Activated CD8-positive, alpha-beta T cell treated with anti-CD3 and anti-CD28 coated beads, Interleukin-2, amount 10 ng/mL, durations not matched to agents 7 days and 5 days (primary cell): ENCODE measurements around the gene COPS4. TPM values are rescaled to one million over a fixed set of nuclear protein-coding genes. Genes with fewer than 3 reads are reported as not detected.
"Not testable (repeated sequence)": the region's sequence is repeated elsewhere in the genome, so short reads cannot be mapped to it uniquely, and the experiment has no call there.

ENCODE experiments used
- ATAC-seq: fragments of 150-1000 bp; cut with Tn5 transposase; one replicate; pipeline ENCODE4 v1.10.0; 2021; ENCODE audit warnings: moderate library complexity
- CTCF ChIA-PET: fragments of 350-600 bp; sonication (Branson Sonifier 250); formaldehyde crosslinking; loops from one replicate; lab custom pipeline; 2021; ENCODE audit warnings: antibody characterized with exemption; lab: Charles Lee
- POLR2A ChIA-PET: fragments of 350-600 bp; sonication (Branson Sonifier 250); formaldehyde crosslinking; loops from one replicate; lab custom pipeline; 2021; ENCODE audit warnings: antibody characterized with exemption; lab: Charles Lee
- DNase-seq: peaks from one replicate; pipeline ENCODE4 v3.0.0-alpha.2; 2020
- H3K27ac Mint-ChIP-seq: one replicate; pipeline ENCODE4 v1.8.0; 2021; ENCODE audit warnings: mild to moderate bottlenecking, mixed read lengths
- H3K27me3 Mint-ChIP-seq: one replicate; pipeline ENCODE4 v1.8.0; 2021; ENCODE audit warnings: low read depth, mixed read lengths
- H3K36me3 Mint-ChIP-seq: one replicate; pipeline ENCODE4 v1.8.0; 2021; ENCODE audit warnings: low read depth, mixed read lengths
- H3K4me1 Mint-ChIP-seq: one replicate; pipeline ENCODE4 v1.8.0; 2021; ENCODE audit warnings: low read depth, mixed read lengths
- H3K4me3 Mint-ChIP-seq: one replicate; pipeline ENCODE4 v1.8.0; 2021; ENCODE audit warnings: mild to moderate bottlenecking, mixed read lengths
- H3K9me3 Mint-ChIP-seq: one replicate; pipeline ENCODE4 v1.8.0; 2022; ENCODE audit warnings: mixed read lengths; ENCODE audit not compliant: insufficient read depth
- total RNA-seq, 2 experiments: library from RNA; stranded (reverse); gene quantifications; one replicate each; pipeline ENCODE4 v1.2.3, GENCODE V29; 2021

COPS4 gene
- total RNA-seq, 2 experiments from 2014 or later = 33.7 to 34.6 TPM

GRCh38 chr4:83084956-83085355 is 50.0 kb downstream of the COPS4 start:
- POLR2A ChIA-PET = interaction anchor here (0.7 to 1.3 kb wide), 5 partner anchors 12 to 271 kb away, joined by 3 to 5 read pairs (median 4); no protein-coding TSS in a partner anchor
- Mint-ChIP-seq H3K36me3 (peaks cover 55% of the 10 kb centered on the region), H3K4me1 (peaks cover 36% of the 10 kb centered on the region)
- not testable (repeated sequence) for H3K4me3 Mint-ChIP-seq, H3K9me3 Mint-ChIP-seq, H3K27ac Mint-ChIP-seq, DNase-seq, H3K27me3 Mint-ChIP-seq, ATAC-seq
- CTCF ChIA-PET = interaction anchor here (0.6 to 4.4 kb wide), 17 partner anchors 10 to 198 kb away, joined by 3 to 39 read pairs (median 7); no protein-coding TSS in a partner anchor

GRCh38 chr4:83089410-83090157 is 54.6 kb downstream of the COPS4 start:
- Mint-ChIP-seq H3K4me3 (no peak overlapping the region), H3K36me3 (peaks cover 70% of the 10 kb centered on the region), H3K27me3 (no peaks in the 10 kb centered on the region), H3K9me3 (no peaks in the 10 kb centered on the region), H3K27ac (peak overlapping the region; percentile 7), H3K4me1 (peaks cover 12% of the 10 kb centered on the region)
- CTCF ChIA-PET = interaction anchor here (1.0 to 1.2 kb wide), 2 partner anchors 15 to 21 kb away, joined by 3 read pairs; no protein-coding TSS in a partner anchor
- DNase-seq (no peak), ATAC-seq (no peak)
- POLR2A ChIA-PET = no interaction called here

GRCh38 chr4:83093060-83093640 is 58.2 kb downstream of the COPS4 start:
- Mint-ChIP-seq H3K27ac (no peak overlapping the region), H3K4me3 (no peak overlapping the region), H3K36me3 (peaks cover 81% of the 10 kb centered on the region), H3K4me1 (peaks cover 4% of the 10 kb centered on the region), H3K27me3 (no peaks in the 10 kb centered on the region), H3K9me3 (no peaks in the 10 kb centered on the region)
- DNase-seq (no peak), ATAC-seq (no peak)
- CTCF ChIA-PET = interaction anchor here (0.6 to 2.7 kb wide), 4 partner anchors 17 to 189 kb away, joined by 3 to 17 read pairs (median 4); no protein-coding TSS in a partner anchor
- POLR2A ChIA-PET = no interaction called here

- H3K27me3 Mint-ChIP-seq = no peaks in the 10 kb centered on the region
- no peaks in the 10 kb centered on the region for H3K9me3 Mint-ChIP-seq
- ATAC-seq = no peak
- no peak overlapping the region for H3K27ac Mint-ChIP-seq
- no peak overlapping the region for H3K4me3 Mint-ChIP-seq
- ChIA-PET CTCF (interaction anchor here (1.2 to 5.0 kb wide), 6 partner anchors 14 to 170 kb away, joined by 4 to 22 read pairs (median 6); no protein-coding TSS in a partner anchor), POLR2A (interaction anchor here (1.0 to 1.1 kb wide), 2 partner anchors 11 to 14 kb away, joined by 4 read pairs; no protein-coding TSS in a partner anchor)
- no peak for DNase-seq
- peaks cover 81% of the 10 kb centered on the region for H3K36me3 Mint-ChIP-seq
- H3K4me1 Mint-ChIP-seq = peaks cover 15% of the 10 kb centered on the region
Observed at GRCh38 chr4:83096397-83096796, 61.4 kb downstream of the COPS4 start.

- no peaks in the 10 kb centered on the region for H3K9me3 Mint-ChIP-seq
- peaks cover 82% of the 10 kb centered on the region for H3K36me3 Mint-ChIP-seq
- POLR2A ChIA-PET = no interaction called here
- DNase-seq (no peak), ATAC-seq (no peak)
- peaks cover 51% of the 10 kb centered on the region for H3K4me1 Mint-ChIP-seq
- H3K4me3 Mint-ChIP-seq = no peak overlapping the region
- CTCF ChIA-PET = interaction anchor here (0.6 kb wide), 1 partner anchor 11 kb away, joined by 4 read pairs; no protein-coding TSS in a partner anchor
- no peaks in the 10 kb centered on the region for H3K27me3 Mint-ChIP-seq
- peak overlapping the region; percentile 5 for H3K27ac Mint-ChIP-seq
Observed at GRCh38 chr4:83104991-83105390, 70.0 kb downstream of the COPS4 start.

GRCh38 chr4:83107631-83108030 is 72.6 kb downstream of the COPS4 start:
- DNase-seq (no peak), ATAC-seq (no peak)
- H3K9me3 Mint-ChIP-seq = no peaks in the 10 kb centered on the region
- H3K27me3 Mint-ChIP-seq = no peaks in the 10 kb centered on the region
- H3K4me3 Mint-ChIP-seq = peak overlapping the region; percentile 46
- H3K36me3 Mint-ChIP-seq = peaks cover 77% of the 10 kb centered on the region
- peaks cover 52% of the 10 kb centered on the region for H3K4me1 Mint-ChIP-seq
- POLR2A ChIA-PET = interaction anchor here (0.9 to 1.2 kb wide), 2 partner anchors 72 to 228 kb away, joined by 3 to 4 read pairs; partner anchors contain the start of gene COPS4
- no peak overlapping the region for H3K27ac Mint-ChIP-seq
- CTCF ChIA-PET = interaction anchor here (1.2 to 5.9 kb wide), 2 partner anchors 111 to 152 kb away, joined by 3 to 31 read pairs; no protein-coding TSS in a partner anchor

GRCh38 chr4:83108101-83108861 is 73.3 kb downstream of the COPS4 start:
- Mint-ChIP-seq H3K27ac (peak overlapping the region; percentile 92), H3K27me3 (no peaks in the 10 kb centered on the region), H3K4me3 (peak overlapping the region; percentile 93), H3K4me1 (peaks cover 55% of the 10 kb centered on the region), H3K36me3 (peaks cover 79% of the 10 kb centered on the region), H3K9me3 (no peaks in the 10 kb centered on the region)
- peak; percentile 35 for DNase-seq
- ChIA-PET CTCF (interaction anchor here (0.8 to 5.9 kb wide), 8 partner anchors 30 to 158 kb away, joined by 3 to 43 read pairs (median 4); no protein-coding TSS in a partner anchor), POLR2A (interaction anchor here (0.9 to 1.3 kb wide), 3 partner anchors 24 to 151 kb away, joined by 3 read pairs; no protein-coding TSS in a partner anchor)
- no peak for ATAC-seq

- H3K4me1 Mint-ChIP-seq = peaks cover 56% of the 10 kb centered on the region
- no peaks in the 10 kb centered on the region for H3K9me3 Mint-ChIP-seq
- ATAC-seq (peak; percentile 43), DNase-seq (peak; percentile 62)
- H3K27ac Mint-ChIP-seq = peak overlapping the region; percentile 96
- CTCF ChIA-PET = interaction anchor here (0.8 to 5.9 kb wide), 35 partner anchors 9 to 175 kb away, joined by 3 to 47 read pairs (median 4); partner anchors contain the start of genes COPS4 and COQ2
- H3K36me3 Mint-ChIP-seq = peaks cover 75% of the 10 kb centered on the region
- POLR2A ChIA-PET = interaction anchor here (0.6 to 2.6 kb wide), 13 partner anchors 25 to 680 kb away, joined by 3 to 19 read pairs (median 3); partner anchors contain the start of genes COPS4 and COQ2
- peak overlapping the region; percentile 93 for H3K4me3 Mint-ChIP-seq
- H3K27me3 Mint-ChIP-seq = no peaks in the 10 kb centered on the region
Observed at GRCh38 chr4:83109480-83110222, 74.7 kb downstream of the COPS4 start.

GRCh38 chr4:83110223-83110945 is 75.4 kb downstream of the COPS4 start:
- peaks cover 67% of the 10 kb centered on the region for H3K36me3 Mint-ChIP-seq
- peak overlapping the region; percentile 93 for H3K4me3 Mint-ChIP-seq

More at GRCh38 chr4:83110223-83110945, 75.4 kb downstream of the COPS4 start:
- H3K27me3 Mint-ChIP-seq = no peaks in the 10 kb centered on the region
- peak overlapping the region; percentile 96 for H3K27ac Mint-ChIP-seq
- peak; percentile 94 for DNase-seq
- CTCF ChIA-PET = interaction anchor here (0.8 to 5.9 kb wide), 32 partner anchors 10 to 174 kb away, joined by 3 to 47 read pairs (median 4); partner anchors contain the start of genes COPS4 and COQ2
- no peaks in the 10 kb centered on the region for H3K9me3 Mint-ChIP-seq
- ATAC-seq = peak; percentile 80
- H3K4me1 Mint-ChIP-seq = peaks cover 56% of the 10 kb centered on the region
- POLR2A ChIA-PET = interaction anchor here (0.6 to 2.6 kb wide), 14 partner anchors 13 to 681 kb away, joined by 3 to 19 read pairs (median 4); partner anchors contain the start of genes COPS4 and COQ2
